NCI-H1694 treated with DMSO at 0.1 percent for 48 hours (cell line): ENCODE data around the gene PHF3.

ENCODE experiments used
- DNase-seq: peaks from one replicate; lab custom pipeline; 2025; lab: John Stamatoyannopoulos, UW

Gene PHF3, protein sequence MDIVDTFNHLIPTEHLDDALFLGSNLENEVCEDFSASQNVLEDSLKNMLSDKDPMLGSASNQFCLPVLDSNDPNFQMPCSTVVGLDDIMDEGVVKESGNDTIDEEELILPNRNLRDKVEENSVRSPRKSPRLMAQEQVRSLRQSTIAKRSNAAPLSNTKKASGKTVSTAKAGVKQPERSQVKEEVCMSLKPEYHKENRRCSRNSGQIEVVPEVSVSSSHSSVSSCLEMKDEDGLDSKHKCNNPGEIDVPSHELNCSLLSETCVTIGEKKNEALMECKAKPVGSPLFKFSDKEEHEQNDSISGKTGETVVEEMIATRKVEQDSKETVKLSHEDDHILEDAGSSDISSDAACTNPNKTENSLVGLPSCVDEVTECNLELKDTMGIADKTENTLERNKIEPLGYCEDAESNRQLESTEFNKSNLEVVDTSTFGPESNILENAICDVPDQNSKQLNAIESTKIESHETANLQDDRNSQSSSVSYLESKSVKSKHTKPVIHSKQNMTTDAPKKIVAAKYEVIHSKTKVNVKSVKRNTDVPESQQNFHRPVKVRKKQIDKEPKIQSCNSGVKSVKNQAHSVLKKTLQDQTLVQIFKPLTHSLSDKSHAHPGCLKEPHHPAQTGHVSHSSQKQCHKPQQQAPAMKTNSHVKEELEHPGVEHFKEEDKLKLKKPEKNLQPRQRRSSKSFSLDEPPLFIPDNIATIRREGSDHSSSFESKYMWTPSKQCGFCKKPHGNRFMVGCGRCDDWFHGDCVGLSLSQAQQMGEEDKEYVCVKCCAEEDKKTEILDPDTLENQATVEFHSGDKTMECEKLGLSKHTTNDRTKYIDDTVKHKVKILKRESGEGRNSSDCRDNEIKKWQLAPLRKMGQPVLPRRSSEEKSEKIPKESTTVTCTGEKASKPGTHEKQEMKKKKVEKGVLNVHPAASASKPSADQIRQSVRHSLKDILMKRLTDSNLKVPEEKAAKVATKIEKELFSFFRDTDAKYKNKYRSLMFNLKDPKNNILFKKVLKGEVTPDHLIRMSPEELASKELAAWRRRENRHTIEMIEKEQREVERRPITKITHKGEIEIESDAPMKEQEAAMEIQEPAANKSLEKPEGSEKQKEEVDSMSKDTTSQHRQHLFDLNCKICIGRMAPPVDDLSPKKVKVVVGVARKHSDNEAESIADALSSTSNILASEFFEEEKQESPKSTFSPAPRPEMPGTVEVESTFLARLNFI (N-terminal part only)

DNA sequence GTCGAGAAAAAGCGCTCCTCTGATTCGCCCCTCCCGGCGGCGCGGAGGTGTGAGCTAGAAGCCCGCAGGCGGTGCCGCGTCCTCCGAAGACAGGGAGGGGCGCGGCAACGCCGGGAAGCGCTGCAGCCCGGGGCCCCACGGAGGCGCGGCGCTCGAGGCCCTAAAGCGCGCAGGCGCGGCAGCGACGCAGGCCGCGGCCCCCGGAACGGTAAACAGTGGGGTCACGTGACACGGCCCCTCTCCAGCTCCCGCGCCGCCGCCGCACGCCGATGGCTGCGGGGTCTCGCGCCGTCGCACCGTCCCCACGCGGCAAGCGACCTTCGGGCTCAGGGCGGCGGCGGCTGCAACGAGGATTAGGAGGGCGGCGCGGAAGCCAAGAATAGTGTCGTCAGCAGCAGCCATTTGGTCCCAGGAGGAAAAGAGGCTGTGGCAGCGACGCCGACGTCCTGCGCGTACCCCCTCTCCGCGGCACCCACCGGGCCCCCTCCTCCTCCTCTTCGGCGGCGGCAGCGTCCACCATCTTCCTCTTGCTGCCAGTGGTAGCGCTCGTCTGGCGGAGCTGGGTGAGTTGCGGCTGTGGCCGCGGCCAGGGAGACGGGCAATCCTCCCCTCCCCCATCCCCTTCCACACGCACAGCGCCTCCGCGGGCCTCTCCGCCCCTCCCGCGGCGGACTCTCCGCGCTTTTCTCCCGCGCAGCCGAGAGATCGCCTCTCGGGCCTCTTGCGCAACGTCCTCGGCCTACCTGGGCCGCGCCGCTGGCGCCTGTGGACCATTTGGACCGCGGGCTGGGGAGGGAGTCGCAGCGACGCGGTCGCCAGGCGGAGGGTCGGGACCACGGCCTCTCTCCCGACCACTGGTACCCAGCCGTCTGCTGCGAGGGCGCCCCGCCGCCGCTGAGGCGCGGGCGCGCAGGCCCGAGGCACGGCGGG, at the start of gene PHF3:
PHF3 (plus strand) TSS at position 215 of the 930 bp plus-strand sequence. CDS start 10,750 bp downstream, outside the sequence.
- DNase-seq = peak; percentile 76

- no peak for DNase-seq
These were observed 45.6 kb upstream of the PHF3 start for GRCh38 chr6:63589952-63590411.

- no peak for DNase-seq
These were observed 42.7 kb upstream of the PHF3 start for GRCh38 chr6:63592886-63593285.

GRCh38 chr6:63597141-63598048, 38.2 kb upstream of the PHF3 start:
- DNase-seq = no peak

DNA sequence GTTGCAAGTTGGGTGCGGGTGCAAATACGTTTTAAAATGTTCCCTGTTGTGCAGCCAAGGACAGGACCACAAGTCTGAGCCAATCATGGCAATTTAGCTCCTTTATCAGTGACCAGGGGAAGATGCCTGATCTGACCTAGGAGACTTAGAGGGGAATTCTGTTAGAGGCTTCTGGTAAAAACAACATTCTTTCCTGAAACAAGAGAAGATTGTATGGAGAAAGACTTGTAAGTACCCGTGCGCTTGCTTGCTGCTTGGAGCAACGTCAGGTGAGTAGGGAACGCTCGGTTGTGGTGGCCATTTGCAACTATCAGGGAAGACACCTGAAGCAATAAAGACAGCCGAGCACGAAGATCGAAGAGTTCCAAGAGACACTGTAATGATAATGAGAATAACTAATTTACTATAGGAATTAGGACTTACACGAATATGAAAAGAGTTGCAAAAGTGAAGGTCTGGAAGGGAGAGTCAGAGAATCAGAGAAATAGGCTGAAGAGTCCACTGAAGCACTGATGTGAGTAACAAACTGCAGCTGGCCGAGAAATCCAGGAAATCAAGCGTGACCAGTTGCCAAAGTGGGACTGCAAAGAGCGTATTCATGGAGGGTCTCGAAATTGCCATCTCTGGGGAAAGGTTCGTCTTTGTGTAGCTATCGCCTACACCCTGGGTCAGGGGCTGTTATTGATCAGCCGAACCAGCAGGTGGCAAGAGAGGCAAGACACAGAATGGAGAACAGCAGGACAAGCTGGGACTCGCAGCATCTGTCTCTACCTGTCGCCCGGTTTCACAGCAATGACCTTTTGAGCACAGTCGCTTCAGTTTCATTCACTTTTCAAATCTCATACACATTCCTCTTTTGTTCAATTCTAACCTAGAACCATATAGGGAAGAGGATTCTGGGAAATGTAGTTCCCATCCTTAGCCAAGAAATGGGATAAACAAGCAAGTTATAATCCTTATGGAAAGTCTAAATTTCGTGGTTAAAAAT, 37.3 kb upstream of the PHF3 start:
- peak; percentile 48 for DNase-seq

GRCh38 chr6:63599243-63599642, 36.4 kb upstream of the PHF3 start:
- DNase-seq = no peak

GRCh38 chr6:63600136-63600535, 35.5 kb upstream of the PHF3 start:
- DNase-seq = no peak

- no peak for DNase-seq
These were observed 26.4 kb upstream of the PHF3 start for GRCh38 chr6:63609231-63609630.

GRCh38 chr6:63610944-63611343, 24.7 kb upstream of the PHF3 start:
- no peak for DNase-seq

DNA sequence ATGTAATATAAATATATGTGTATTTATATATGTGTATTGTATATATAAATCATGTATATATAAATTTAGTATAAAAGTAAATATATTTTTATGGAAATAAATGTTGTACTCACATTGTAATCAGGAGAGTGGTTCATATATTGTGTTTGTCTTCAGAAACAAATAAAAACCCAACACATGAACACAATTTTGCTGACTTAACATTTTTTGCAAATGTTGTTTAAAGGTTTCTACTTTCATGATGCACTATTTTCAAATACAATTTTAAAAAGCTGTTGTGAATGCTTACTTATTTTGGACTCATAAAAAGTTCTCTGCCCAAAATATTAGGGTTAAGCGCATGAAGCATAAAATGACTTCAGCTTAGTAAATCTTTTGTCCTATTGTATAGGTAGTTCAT, 24.0 kb upstream of the PHF3 start:
- DNase-seq = no peak

DNA sequence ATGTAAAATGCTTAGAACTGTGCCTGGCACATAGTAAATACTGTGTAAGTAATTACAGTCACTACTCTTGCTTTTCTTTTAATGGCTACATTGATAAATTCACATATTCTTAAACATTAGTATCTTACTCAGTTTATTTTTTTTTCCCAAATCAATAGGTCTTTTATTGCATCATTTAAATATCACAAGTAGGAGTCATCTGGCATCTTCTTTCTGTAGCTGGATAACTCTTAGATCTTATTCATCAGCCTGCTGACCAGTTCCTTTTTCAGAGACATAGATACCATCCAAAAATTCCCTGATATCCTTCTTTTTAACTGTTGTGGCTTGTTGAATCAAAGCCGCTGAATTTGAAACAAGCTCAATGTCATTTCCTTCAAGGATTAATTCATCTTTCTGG, 20.0 kb upstream of the PHF3 start:
- DNase-seq = no peak

DNA sequence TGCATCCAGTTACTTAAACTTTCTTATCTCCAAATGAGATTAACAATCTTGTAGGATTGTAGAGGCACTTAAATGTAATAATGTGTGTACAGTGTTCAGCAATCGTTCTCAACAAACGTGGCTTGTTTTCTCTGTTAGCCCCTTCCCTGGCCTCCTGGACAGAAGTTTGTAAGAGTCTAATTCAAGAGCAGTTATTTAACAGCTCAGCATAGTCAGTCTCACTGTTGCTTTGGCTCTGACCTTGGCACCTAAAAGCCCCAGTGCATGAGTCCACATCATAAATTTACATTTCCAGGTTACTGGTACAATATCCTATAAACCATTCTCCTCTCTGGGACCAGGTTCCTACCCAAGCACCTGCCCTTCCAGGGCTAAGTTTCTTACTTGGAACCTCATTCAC, 11.5 kb upstream of the PHF3 start:
- DNase-seq = no peak

DNA sequence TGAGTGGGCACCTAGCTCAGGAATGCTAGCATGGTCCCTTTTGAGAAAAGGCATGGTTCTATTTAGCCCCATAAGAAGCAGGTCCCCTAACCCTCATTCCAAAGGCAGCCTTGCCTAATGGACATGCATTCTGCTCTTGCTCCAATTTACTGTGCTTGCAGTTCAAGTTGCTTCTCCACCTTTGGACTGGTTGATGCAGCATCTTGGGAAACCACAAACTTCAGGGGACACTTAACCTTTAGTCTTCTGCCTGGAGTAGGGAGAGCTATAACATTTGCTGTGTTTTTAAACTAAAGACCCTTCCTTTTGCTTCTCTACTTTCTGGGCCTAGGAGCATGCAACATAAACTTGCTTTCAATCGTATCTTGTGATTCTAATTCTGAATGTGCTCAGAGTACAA, 5.1 kb upstream of the PHF3 start:
- no peak for DNase-seq

DNA sequence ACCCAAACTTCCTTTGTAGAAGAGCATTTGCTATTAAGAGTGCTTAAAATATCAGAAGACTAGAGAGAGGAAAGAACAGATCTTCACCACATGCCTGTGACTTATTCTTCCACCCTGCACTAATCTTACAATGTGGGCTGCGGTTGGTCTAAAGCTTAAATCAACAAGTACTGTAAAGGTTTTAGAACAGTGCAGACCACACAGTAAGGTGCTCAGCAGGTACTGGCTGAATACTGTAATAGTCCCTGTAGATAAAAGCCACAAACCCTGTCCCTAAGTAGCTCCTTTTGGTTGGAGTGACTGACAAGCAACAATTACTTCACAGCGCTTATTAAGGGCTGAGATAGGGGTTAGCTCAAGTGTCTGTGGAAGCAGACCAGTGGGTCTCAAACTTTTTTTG, 972 bp upstream of the PHF3 start:
- DNase-seq = no peak

DNA sequence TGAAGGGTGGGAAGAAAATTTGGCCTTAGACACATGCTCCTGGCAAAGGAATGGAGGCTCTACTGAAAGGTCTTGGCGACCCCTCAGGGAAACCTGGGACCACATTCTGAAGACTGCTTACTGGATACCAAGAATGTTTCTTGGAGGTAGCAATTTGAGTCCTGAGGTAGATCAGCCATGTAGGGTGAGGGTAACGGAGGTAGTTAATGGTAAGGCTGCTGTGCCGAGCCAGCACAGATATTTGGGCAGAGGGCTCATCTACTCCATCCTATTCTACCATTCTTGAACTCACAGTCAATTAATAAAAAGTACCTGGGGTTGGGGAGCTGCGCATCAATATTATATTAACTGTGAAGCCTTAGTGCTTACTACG, 401 bp upstream of the PHF3 start:
- peak; percentile 24 for DNase-seq

DNA sequence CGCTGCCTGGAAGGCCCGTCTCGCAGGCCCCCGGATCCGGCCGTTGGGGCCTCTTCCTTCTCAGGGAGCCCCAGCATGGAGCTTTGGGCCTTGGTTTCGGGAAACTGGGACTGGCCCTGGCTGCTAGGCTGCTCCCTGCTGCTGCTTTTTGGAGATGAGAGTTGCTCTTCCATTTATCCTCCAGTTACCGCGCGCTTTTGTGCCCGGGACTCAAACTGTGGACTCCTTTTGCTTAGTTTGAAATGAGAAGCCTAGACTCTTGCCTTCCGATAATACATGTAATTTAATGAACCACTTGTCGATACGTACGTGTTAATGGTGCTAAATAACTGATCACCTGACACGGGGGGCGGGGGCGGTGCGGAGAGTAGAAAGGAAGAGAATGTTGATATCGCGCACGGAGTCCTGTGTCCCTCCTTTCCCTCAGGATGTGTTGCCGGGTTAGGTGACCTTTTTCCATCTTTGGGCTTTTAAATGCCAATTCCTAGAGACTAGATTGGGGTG, 968 bp downstream of the PHF3 start:
- DNase-seq = peak; percentile 12

DNA sequence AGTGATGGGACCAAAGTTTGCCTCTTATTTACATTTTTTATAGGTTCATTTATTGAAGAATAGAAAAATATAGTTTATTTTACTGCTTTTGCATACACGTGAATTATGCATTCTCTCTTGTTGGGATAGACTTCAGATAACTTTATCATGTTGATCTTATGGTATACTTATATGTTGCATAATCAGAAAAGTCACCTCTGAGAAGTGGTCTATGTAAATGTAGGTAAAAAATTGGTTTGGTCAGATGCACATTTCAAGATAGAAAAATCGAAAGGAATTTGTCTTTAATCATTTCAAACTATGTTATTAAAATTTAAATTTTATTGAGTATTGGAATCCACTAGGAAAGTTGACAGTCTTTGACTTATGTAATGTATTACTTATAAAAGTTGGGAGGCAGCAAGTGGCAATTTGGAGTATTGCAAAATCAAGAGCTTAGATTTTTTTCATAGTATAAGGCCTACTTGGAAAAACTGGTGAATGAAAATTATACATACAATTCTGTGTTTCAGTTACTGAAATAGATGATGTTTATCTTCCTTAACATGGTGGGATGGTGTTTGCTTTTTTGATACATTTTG, 2.4 kb downstream of the PHF3 start:
- no peak for DNase-seq

DNA sequence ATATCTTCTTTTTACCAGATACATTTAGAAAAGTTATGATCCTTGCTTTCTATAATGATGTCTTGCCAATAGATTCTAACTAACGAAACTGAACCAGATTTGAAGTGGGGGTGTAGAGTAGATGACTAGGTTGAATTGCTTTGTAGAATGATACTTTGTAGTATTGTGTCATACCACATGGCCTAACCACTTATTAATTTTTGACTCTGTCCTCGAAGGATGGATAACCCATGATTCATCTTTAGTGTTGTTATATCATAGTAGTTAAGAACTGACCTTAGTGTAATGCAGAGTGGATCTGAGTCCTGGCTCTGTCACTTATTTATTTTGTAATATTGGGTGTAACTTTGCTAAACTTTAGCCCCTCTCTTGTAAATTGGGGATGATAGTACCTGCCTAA, 4.5 kb downstream of the PHF3 start:
- no peak for DNase-seq
